Measurements from ENCODE around the gene CDC42EP4.

- TF ChIP-seq CTCF (IDR thresholded peaks at IDR 0.05; ENCODE audit: low read depth, low read length, poor library complexity, severe bottlenecking) (no peak), EZH2phosphoT487 (IDR thresholded peaks at IDR 0.05; ENCODE audit: borderline replicate concordance, low read length) (no peak)
These were observed 43.0 kb downstream of the CDC42EP4 start for GRCh38 chr17:73268582-73269328.

Data from DOHH2 (cell line).